ENCODE data around the gene AKAP10. TPM values are rescaled to one million over a fixed set of nuclear protein-coding genes. Genes with fewer than 3 reads are reported as not detected.

The AKAP10 gene
- 13.0 and 13.3 TPM in 2 replicates for total RNA-seq

DNA sequence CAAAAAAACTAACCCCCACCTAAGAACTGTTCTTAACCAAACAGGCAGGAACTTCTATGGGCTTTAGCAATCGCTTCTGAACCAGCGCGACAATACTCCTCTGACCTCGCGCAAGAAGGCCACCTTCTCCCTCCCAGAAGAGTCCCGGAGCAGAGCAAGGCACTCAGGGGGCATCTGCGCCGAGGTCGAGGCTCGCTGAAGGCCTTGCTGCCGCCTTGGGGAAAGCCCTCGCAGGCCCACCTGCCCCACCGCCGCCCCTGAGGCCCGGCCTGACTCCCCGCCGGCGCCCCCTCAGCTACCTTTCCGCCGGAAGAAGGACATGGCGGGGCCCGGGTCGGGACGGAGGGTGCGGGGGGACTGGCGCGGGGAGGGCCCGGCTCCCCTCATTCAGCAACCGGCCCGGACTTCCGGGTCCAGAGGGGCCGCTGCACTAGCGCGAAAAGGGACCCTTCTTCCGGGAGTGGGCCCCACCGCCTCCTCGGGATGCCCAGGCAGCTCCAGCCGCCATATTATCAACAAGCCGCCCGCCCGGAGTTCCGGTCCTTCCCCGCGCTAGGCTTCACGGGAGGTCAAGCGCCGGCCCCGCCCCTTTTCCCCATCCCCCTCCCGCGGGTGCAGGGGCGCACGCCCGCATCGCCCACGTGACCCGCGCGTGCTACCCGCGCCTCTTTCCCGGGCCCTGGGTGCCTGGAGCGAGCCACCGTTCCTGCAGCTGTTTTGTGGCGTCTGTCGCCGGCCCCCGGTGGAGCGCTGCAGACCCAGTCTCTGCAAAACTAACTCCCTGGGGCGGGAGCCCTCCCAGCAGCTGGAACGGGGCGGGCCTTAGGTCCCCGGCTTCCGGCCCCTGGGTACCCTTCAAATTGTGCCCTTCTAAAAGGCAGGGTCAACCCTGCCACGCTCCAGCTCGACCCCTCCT, at the start of gene AKAP10:
AKAP10 (minus strand) TSS at position 536 of the 916 bp plus-strand sequence; CDS start at position 387, 149 bp downstream.

GRCh38 chr17:20009302-20010098, 31.9 kb upstream of the AKAP10 start, which contains the start of gene SPECC1:
TSS of gene SPECC1 (plus strand) at chr17:20009359. CDS start at chr17:20096652, 87,293 bp downstream.

DNA sequence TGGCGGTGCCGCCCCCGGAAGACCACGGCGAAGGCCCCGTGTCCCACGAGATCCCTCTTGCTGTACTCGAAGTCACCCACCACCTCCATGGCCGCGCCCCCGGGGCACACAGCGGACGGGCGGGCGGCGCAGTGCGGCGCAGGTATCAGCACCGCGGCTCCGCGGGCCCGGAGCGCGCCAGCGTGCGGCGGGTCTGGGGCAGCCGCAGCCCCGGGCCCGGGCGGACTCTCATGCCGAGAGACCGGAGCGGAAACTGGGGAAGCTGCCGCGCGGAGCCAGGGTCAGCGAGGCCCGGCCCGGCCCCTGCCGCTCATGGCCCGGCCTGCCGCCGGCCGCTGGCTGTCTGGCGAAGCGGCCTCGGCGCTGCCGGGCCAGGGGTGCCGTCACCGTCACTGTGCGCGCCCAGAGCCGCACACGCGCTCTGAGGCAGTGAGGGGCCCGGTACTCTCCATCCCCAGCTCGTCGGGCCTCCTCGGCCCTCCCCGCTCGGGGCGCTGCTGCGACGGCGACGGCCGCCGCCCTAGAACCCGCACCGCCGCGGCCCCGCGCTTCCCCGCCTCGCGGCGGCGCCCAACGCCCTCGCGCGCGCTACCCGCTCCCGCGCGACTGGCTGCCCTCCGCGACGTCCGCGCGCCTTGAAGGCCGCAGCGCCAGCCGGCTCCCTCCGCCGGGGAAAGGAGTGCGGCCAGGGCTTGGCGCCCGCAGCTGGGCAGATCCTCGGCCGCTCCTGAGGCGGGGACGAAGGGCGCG, 110.1 kb downstream of the AKAP10 start, which contains the start of gene ULK2:
ULK2 (minus strand) TSS at position 608 of the 750 bp plus-strand sequence; CDS start at position 89, 519 bp downstream.

Other genes starting within 250 kb of the AKAP10 start
- 0.73 and 4.0 TPM in 2 replicates for gene ALDH3A1, start 229.5 kb downstream of the AKAP10 start, total RNA-seq
- 10.4 and 11.9 TPM in 2 replicates for gene ULK2, start 109.9 kb downstream of the AKAP10 start, total RNA-seq
- gene SPECC1, start 31.5 kb upstream of the AKAP10 start, total RNA-seq = 31.3 and 36.0 TPM in 2 replicates

All from cardiac ventricle fibroblast (primary cell).